Heart right ventricle (tissue), 16 donors: ENCODE measurements around the gene COL9A1. TPM values are rescaled to one million over a fixed set of nuclear protein-coding genes. Genes with fewer than 3 reads are reported as not detected.

ENCODE experiments used
- ATAC-seq, 8 donors: fragments of 200-7000 bp; cut with Tn5 transposase; one replicate each; pipeline ENCODE4 v1.9.1; 2020; ENCODE audit warnings: mild to moderate bottlenecking in 8 of 8, moderate library complexity in 8 of 8, moderate number of reproducible peaks in 1 of 8
- DNase-seq, 2 donors: peaks; one replicate each; pipeline ENCODE4 v3.0.0-alpha.2; 2020
- H3K27ac ChIP-seq, 10 donors: fragments of 200-600 bp; sonication (generic) in 2 of 10; one replicate each; pipeline versions ENCODE4 v1.5.0 to v1.8.0; 2020 to 2022; ENCODE audit warnings: mild to moderate bottlenecking in 3 of 10
- H3K27me3 ChIP-seq, 7 donors: fragments of 200-600 bp; one replicate each; pipeline ENCODE4 v1.8.0; 2021 to 2022; ENCODE audit warnings: mild to moderate bottlenecking in 2 of 7
- H3K36me3 ChIP-seq, 9 donors: fragments of 200-600 bp; sonication (generic) in 1 of 9; one replicate each; pipeline versions ENCODE4 v1.5.0 to v1.8.0; 2020 to 2022; ENCODE audit warnings: mild to moderate bottlenecking in 2 of 9
- H3K4me1 ChIP-seq, 9 donors: fragments of 200-600 bp; sonication (generic) in 1 of 9; one replicate each; pipeline versions ENCODE4 v1.5.0 to v1.8.0; 2020 to 2022; ENCODE audit warnings: mild to moderate bottlenecking in 4 of 9
- H3K4me3 ChIP-seq, 10 donors: fragments of 200-600 bp; sonication (generic) in 2 of 10; one replicate each; pipeline versions ENCODE4 v1.5.0 to v1.8.0; 2020 to 2022; ENCODE audit warnings: mild to moderate bottlenecking in 7 of 10, moderate library complexity in 2 of 10
- H3K9me3 ChIP-seq, 11 donors: fragments of 200-600 bp in 10 of 11; sonication (generic) in 2 of 11; one replicate each; pipeline versions ENCODE4 v1.5.0 to v1.8.0; 2013 to 2022; ENCODE audit warnings: mild to moderate bottlenecking in 2 of 11, control low read depth in 1 of 11, moderate library complexity in 1 of 11
- CTCF ChIP-seq, 9 donors: fragments of 200-600 bp; sonication (generic) in 2 of 9; IDR thresholded peaks; one replicate each; pipeline versions ENCODE4 v1.5.0 to v1.8.0; 2021 to 2022; ENCODE audit warnings: antibody characterized with exemption in 9 of 9, mild to moderate bottlenecking in 5 of 9, moderate library complexity in 1 of 9
- WGBS, 2 donors: extraction: QIAGEN DNeasy Blood & Tissue Kit; methylation state at CpG; one replicate each; pipeline ENCODE4 v1.1.7; 2013; ENCODE audit warnings: inconsistent platforms in 1 of 2; 5-methylcytosine and 5-hydroxymethylcytosine counted together
- intact Hi-C, 10 donors: fragments of 100-400 bp; cut with DNase I; formaldehyde crosslinking; loops; one replicate each; pipeline versions ENCODE4 v1.11.1 to v1.14.2; 2022
- polyA plus RNA-seq, 2 donors: library from polyadenylated mRNA; stranded (reverse); fragments of 200-250 nt; gene quantifications; one replicate each; pipeline ENCODE4 v1.2.3, GENCODE V29; 2013
- total RNA-seq, 10 donors: library from RNA; stranded (reverse); fragmentation: NEBNext Ultra II Directional in 3 of 10; extraction: Animal tissue kit (Norgen Biotek cat#: 25700) in 3 of 10; gene quantifications; one replicate each; pipeline versions ENCODE4 v1.2.1 to v1.2.4, GENCODE V29; 2021 to 2023
- donor health status: Arrhythmogenic right ventricular cardiomyopathy.
- donor health status: ischemic (EF 13 %, LVEDD 7.1; RV severe dilation, severe dysfunction).
- donor health status: healthy with polysubstance abuse.
- donor health status: DM: no; HTN: yes; CAD: no.
- donor health status: DM: no; HTN: no; CAD: no.
- donor health status: ischemic (EF 25% LVEDD 6.9; RV normal size, moderate dysfunction).
- donor health status: ischemic (EF 25% LVEDD 5.7; RV mildly dilated, moderate dysfunction).
- donor health status: healthy.
- donor health status: DM: yes; HTN: yes; CAD: no.
- donor health status: Ischemic cardiomyopathy.
- donor health status: ischemic (EF 35%, LVEDD 5.7; RV mildly dilated, moderate dysfunction).
- donor health status: nonischemic (EF 11% LVEDD 7.7; RV severe dilation, severe dysfunction).
- donor health status: DM: yes; HTN: yes; CAD: no.
- donor health status: PGD.
- donor health status: ischemic (EF 29% LVEDD 5.4; RV normal size, mild dysfunction).
- donor health status: nonischemic (EF 23%, LVEDD 6.1; RV moderate dilation, normal function).

COL9A1 gene
- total and polyA plus RNA-seq, 12 donors, result 0.16 to 5.2 (median 0.51) TPM; not detected in 1

GRCh38 chr6:70274338-70274737, 28.5 kb downstream of the COL9A1 start:
- no peak overlapping the region for H3K27ac ChIP-seq
- no peaks in the 10 kb centered on the region for H3K36me3 ChIP-seq
- H3K27me3 ChIP-seq, result no peaks in the 10 kb centered on the region
- peaks cover 0 to 5% (median 0%) of the 10 kb centered on the region in 9 donors for H3K4me1 ChIP-seq
- no peak for TF ChIP-seq CTCF (IDR thresholded peaks at IDR 0.05)
- H3K9me3 ChIP-seq, result no peaks in the 10 kb centered on the region
- no peak for ATAC-seq
- DNase-seq, result no peak
- 77 to 89% methylated on average over 4 of the region's 4 CpGs for WGBS, 2 donors
- intact Hi-C loops, result no loop called here
- no peak overlapping the region for H3K4me3 ChIP-seq

GRCh38 chr6:70272071-70272470, 30.8 kb downstream of the COL9A1 start:
- Histone ChIP-seq H3K36me3 (no peaks in the 10 kb centered on the region), H3K27me3 (no peaks in the 10 kb centered on the region), H3K9me3 (no peaks in the 10 kb centered on the region), H3K4me1 (no peaks in the 10 kb centered on the region), H3K4me3 (no peak overlapping the region), H3K27ac (no peak overlapping the region)
- ATAC-seq (no peak), DNase-seq (no peak)
- intact Hi-C loops, result no loop called here
- TF ChIP-seq CTCF (IDR thresholded peaks at IDR 0.05), result no peak
- 48 to 57% methylated on average over 2 of the region's 2 CpGs for WGBS, 2 donors

GRCh38 chr6:70270287-70271005, 32.4 kb downstream of the COL9A1 start:
- intact Hi-C loops, result no loop called here
- no peaks in the 10 kb centered on the region for H3K27me3 ChIP-seq
- TF ChIP-seq CTCF (IDR thresholded peaks at IDR 0.05), result no peak
- no peaks in the 10 kb centered on the region for H3K4me1 ChIP-seq
- H3K9me3 ChIP-seq, result no peaks in the 10 kb centered on the region
- no peak overlapping the region for H3K4me3 ChIP-seq
- no peak for ATAC-seq
- no peaks in the 10 kb centered on the region for H3K36me3 ChIP-seq
- 82 to 85% methylated on average over 8 of the region's 8 CpGs for WGBS, 2 donors
- H3K27ac ChIP-seq, result no peak overlapping the region
- no peak for DNase-seq

- no peak for DNase-seq
- 37 to 54% methylated on average over 2 of the region's 2 CpGs for WGBS, 2 donors
- TF ChIP-seq CTCF (IDR thresholded peaks at IDR 0.05), result no peak
These were observed 36.7 kb downstream of the COL9A1 start for GRCh38 chr6:70266142-70266541.

More at GRCh38 chr6:70266142-70266541, 36.7 kb downstream of the COL9A1 start:
- Histone ChIP-seq H3K9me3 (no peaks in the 10 kb centered on the region), H3K27ac (no peak overlapping the region), H3K4me3 (no peak overlapping the region), H3K27me3 (no peaks in the 10 kb centered on the region), H3K36me3 (no peaks in the 10 kb centered on the region), H3K4me1 (no peaks in the 10 kb centered on the region)
- intact Hi-C loops, result no loop called here
- no peak for ATAC-seq
